ENCODE data around the gene DAB2IP. TPM values are rescaled to one million over a fixed set of nuclear protein-coding genes. Genes with fewer than 3 reads are reported as not detected.
A peak's percentile ranks its signal among the peaks of the same experiment; 100 is the strongest.

The DAB2IP gene
- total RNA-seq, 1 experiment from 2014 or later = 52.6 TPM

DNA sequence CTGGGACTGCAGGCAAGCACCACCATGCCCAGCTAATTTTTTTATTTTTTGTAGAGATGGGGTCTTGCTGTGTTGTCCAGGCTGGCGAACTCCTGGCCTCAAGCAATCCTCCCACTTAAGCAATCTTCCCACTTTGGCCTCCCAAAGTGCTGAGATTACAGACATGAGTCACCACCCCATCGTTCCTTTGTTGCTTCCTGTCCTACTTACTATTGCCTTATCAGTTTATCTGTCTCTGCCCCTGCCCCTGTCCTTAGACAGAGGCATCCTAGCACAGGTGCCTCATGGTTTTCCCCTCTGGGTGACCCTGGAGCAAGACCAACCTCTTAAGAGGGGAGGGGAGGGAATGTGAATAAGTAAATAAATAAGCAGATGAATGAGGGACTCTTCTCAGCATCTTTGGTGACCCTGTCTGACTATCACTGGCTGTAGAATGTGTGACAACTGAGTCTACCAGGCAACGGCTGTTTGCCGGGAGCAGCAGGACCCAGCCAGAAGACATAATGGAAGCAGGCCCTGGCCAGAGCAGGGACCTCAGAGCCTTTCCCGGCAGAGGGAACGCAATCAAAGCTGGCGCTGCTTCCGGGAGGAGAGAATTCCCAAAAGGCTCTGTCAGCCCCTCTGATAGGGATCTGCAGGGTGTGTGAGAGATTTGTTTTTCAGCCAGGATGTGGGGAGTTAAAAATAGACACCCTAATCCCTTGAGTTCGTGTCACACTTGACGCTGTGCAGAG lies 43.8 kb upstream of the DAB2IP start:
- no peak for DNase-seq (ENCODE audit: low spot score)

GRCh38 chr9:121608168-121608853 lies 43.1 kb upstream of the DAB2IP start:
- no peak overlapping the region for H3K4me3 Mint-ChIP-seq
- H3K27me3 Mint-ChIP-seq (ENCODE audit: low read depth) = no peaks in the 10 kb centered on the region
- H3K9me3 Mint-ChIP-seq = no peaks in the 10 kb centered on the region
- DNase-seq (ENCODE audit: low spot score) (no peak), ATAC-seq (no peak)
- ChIA-PET CTCF (interaction anchor here (3.1 to 5.8 kb wide), 2 partner anchors 9 to 13 kb away, joined by 16 to 49 read pairs; no protein-coding TSS in a partner anchor), POLR2A (no interaction called here)
- no peaks in the 10 kb centered on the region for H3K36me3 Mint-ChIP-seq
- H3K4me1 Mint-ChIP-seq = peaks cover 45% of the 10 kb centered on the region
- TF ChIP-seq, protein P1, sequence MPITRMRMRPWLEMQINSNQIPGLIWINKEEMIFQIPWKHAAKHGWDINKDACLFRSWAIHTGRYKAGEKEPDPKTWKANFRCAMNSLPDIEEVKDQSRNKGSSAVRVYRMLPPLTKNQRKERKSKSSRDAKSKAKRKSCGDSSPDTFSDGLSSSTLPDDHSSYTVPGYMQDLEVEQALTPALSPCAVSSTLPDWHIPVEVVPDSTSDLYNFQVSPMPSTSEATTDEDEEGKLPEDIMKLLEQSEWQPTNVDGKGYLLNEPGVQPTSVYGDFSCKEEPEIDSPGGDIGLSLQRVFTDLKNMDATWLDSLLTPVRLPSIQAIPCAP (CRISPR knock-in tag; IDR thresholded peaks at IDR 0.05) = no peak
- no peak for TF ChIP-seq NR2C2 (CRISPR knock-in tag; IDR thresholded peaks at IDR 0.05)
- no peak for TF ChIP-seq PRRX2 (CRISPR knock-in tag; IDR thresholded peaks at IDR 0.05)
- no peak for TF ChIP-seq KAT7 (CRISPR knock-in tag; IDR thresholded peaks at IDR 0.05; ENCODE audit: borderline replicate concordance)
- TF ChIP-seq, protein P2, sequence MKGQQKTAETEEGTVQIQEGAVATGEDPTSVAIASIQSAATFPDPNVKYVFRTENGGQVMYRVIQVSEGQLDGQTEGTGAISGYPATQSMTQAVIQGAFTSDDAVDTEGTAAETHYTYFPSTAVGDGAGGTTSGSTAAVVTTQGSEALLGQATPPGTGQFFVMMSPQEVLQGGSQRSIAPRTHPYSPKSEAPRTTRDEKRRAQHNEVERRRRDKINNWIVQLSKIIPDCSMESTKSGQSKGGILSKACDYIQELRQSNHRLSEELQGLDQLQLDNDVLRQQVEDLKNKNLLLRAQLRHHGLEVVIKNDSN (CRISPR knock-in tag; IDR thresholded peaks at IDR 0.05) = no peak
- TF ChIP-seq E2F1 (CRISPR knock-in tag; IDR thresholded peaks at IDR 0.05) = no peak
- TF ChIP-seq FOXK1 (CRISPR knock-in tag; IDR thresholded peaks at IDR 0.05) = no peak
- TF ChIP-seq CBFB (CRISPR knock-in tag; IDR thresholded peaks at IDR 0.05; ENCODE audit: low read depth) = no peak
- TF ChIP-seq NR1H2 (CRISPR knock-in tag; IDR thresholded peaks at IDR 0.05) = no peak
- no peak for TF ChIP-seq MLX (CRISPR knock-in tag; IDR thresholded peaks at IDR 0.05)
- TF ChIP-seq ZNF671 (CRISPR knock-in tag; IDR thresholded peaks at IDR 0.05) = no peak
- no peak for TF ChIP-seq SMAD3 (CRISPR knock-in tag; IDR thresholded peaks at IDR 0.05; ENCODE audit: borderline replicate concordance)
- no peak overlapping the region; the same call in 1 of the 2 replicates for H3K27ac Mint-ChIP-seq

More for the DNA sequence above, 43.8 kb upstream of the DAB2IP start:
- Mint-ChIP-seq H3K36me3 (no peaks in the 10 kb centered on the region), H3K27me3 (ENCODE audit: low read depth) (no peaks in the 10 kb centered on the region), H3K4me1 (peaks cover 43% of the 10 kb centered on the region), H3K4me3 (no peak overlapping the region), H3K27ac (0 out of 2 replicates have a peak overlapping the region, but pooled peaks have one; percentile 7), H3K9me3 (no peaks in the 10 kb centered on the region)
- POLR2A ChIA-PET = no interaction called here
- no peak for ATAC-seq
- CTCF ChIA-PET = interaction anchor here (5.8 kb wide), 1 partner anchor 13 kb away, joined by 49 read pairs; no protein-coding TSS in a partner anchor
- TF ChIP-seq ETV6 (CRISPR knock-in tag; IDR thresholded peaks at IDR 0.05) = no peak
- peak; percentile 22; the same call in 1 of the 2 replicates for TF ChIP-seq ZNF121 (CRISPR knock-in tag; IDR thresholded peaks at IDR 0.05)

- Mint-ChIP-seq H3K4me1 (peaks cover 36% of the 10 kb centered on the region), H3K9me3 (no peaks in the 10 kb centered on the region), H3K4me3 (no peak overlapping the region), H3K36me3 (no peaks in the 10 kb centered on the region), H3K27ac (no peak overlapping the region), H3K27me3 (ENCODE audit: low read depth) (no peaks in the 10 kb centered on the region)
- POLR2A ChIA-PET = interaction anchor here (0.6 kb wide), 1 partner anchor 54 kb away, joined by 3 read pairs; no protein-coding TSS in a partner anchor
- CTCF ChIA-PET = interaction anchor here (0.8 to 5.8 kb wide), 14 partner anchors 10 to 484 kb away, joined by 3 to 49 read pairs (median 4); no protein-coding TSS in a partner anchor
- ATAC-seq (no peak), DNase-seq (ENCODE audit: low spot score) (no peak)
- no peak for TF ChIP-seq FOXK1 (CRISPR knock-in tag; IDR thresholded peaks at IDR 0.05)
- TF ChIP-seq SMAD3 (CRISPR knock-in tag; IDR thresholded peaks at IDR 0.05; ENCODE audit: borderline replicate concordance) = no peak
- TF ChIP-seq TEAD4 (CRISPR knock-in tag; IDR thresholded peaks at IDR 0.05) = no peak
- TF ChIP-seq ZNF396 (CRISPR knock-in tag; IDR thresholded peaks at IDR 0.05; ENCODE audit: borderline replicate concordance) = no peak
- TF ChIP-seq ZBTB21 (CRISPR knock-in tag; IDR thresholded peaks at IDR 0.05; ENCODE audit: borderline replicate concordance) = no peak
- no peak for TF ChIP-seq ZNF671 (CRISPR knock-in tag; IDR thresholded peaks at IDR 0.05)
- no peak for TF ChIP-seq NFYB (CRISPR knock-in tag; conservative IDR thresholded peaks at IDR 0.05; ENCODE audit: low read depth)
- TF ChIP-seq, protein P3, sequence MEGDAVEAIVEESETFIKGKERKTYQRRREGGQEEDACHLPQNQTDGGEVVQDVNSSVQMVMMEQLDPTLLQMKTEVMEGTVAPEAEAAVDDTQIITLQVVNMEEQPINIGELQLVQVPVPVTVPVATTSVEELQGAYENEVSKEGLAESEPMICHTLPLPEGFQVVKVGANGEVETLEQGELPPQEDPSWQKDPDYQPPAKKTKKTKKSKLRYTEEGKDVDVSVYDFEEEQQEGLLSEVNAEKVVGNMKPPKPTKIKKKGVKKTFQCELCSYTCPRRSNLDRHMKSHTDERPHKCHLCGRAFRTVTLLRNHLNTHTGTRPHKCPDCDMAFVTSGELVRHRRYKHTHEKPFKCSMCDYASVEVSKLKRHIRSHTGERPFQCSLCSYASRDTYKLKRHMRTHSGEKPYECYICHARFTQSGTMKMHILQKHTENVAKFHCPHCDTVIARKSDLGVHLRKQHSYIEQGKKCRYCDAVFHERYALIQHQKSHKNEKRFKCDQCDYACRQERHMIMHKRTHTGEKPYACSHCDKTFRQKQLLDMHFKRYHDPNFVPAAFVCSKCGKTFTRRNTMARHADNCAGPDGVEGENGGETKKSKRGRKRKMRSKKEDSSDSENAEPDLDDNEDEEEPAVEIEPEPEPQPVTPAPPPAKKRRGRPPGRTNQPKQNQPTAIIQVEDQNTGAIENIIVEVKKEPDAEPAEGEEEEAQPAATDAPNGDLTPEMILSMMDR (IDR thresholded peaks at IDR 0.05) = no peak
- TF ChIP-seq CREB1 (CRISPR knock-in tag; IDR thresholded peaks at IDR 0.05) = no peak
- no peak for TF ChIP-seq FOXJ3 (CRISPR knock-in tag; IDR thresholded peaks at IDR 0.05; ENCODE audit: borderline replicate concordance)
- TF ChIP-seq, protein P4, sequence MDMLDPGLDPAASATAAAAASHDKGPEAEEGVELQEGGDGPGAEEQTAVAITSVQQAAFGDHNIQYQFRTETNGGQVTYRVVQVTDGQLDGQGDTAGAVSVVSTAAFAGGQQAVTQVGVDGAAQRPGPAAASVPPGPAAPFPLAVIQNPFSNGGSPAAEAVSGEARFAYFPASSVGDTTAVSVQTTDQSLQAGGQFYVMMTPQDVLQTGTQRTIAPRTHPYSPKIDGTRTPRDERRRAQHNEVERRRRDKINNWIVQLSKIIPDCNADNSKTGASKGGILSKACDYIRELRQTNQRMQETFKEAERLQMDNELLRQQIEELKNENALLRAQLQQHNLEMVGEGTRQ (CRISPR knock-in tag; IDR thresholded peaks at IDR 0.05) = no peak
- no peak for TF ChIP-seq PRRX2 (CRISPR knock-in tag; IDR thresholded peaks at IDR 0.05)
Measured at GRCh38 chr9:121609822-121610637, 41.4 kb upstream of the DAB2IP start.
